ENCODE data around the gene YDJC.

GRCh38 chr22:21632237-21632895 is 2.5 kb upstream of the YDJC start, which contains the start of gene CCDC116:
- no peak for TF ChIP-seq ZNF274 (IDR thresholded peaks at IDR 0.05; ENCODE audit: low read depth, low read length)
- TF ChIP-seq YY1 (IDR thresholded peaks at IDR 0.05; ENCODE audit: insufficient read depth, insufficient read length) = no peak

Data from NT2/D1 (cell line).